ENCODE data around the gene BRK1. TPM values are rescaled to one million over a fixed set of nuclear protein-coding genes. Genes with fewer than 3 reads are reported as not detected.

The BRK1 gene
- total and polyA plus RNA-seq, 9 of the 15 experiments (the other 6 are each of a cell fraction or from before 2014, with no cell fraction given) = 105 to 634 (median 250) TPM

DNA sequence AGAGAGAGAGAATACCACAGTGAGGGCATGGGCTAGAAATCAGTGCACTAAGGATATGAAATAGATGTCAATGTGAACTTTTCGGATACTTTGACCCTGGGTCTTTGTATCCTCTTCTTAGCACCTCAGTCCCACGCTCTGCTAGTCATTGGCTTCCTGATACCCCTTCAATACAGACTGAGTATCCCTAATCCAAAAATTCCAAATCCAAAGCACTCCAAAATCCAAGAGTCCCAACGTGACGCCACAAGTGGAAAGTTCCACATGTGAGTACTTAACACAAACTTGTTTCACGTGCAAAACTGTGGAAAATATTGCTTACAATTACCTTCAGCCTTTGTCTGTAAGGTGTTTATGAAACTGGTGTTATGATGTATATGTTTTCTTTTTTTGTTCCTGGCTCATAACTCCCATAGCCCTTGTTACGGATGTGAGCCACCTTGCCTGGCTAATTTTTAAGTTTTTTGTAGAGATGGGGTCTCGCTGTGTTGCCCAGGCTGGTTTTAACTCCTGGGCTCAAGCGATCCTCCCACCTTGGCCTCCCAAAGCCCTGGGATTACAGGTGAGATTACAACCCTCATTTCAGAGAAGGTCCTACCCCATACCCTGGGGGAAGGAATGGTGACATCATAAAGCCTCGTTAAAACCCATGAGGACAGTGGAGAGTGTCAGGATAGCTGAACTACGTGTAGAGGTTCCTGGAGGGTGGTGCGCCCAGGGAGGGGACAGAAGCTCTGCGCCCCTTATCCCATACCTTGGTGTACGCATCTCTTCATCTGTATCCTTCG lies 39.1 kb downstream of the BRK1 start (continued):
- TF ChIP-seq HEY1 (CRISPR knock-in tag; IDR thresholded peaks at IDR 0.05; ENCODE audit: borderline replicate concordance) (no peak), MYNN (IDR thresholded peaks at IDR 0.05) (peak; percentile 8; the same call in 1 of the 2 replicates), MYNN (CRISPR knock-in tag; IDR thresholded peaks at IDR 0.05) (no peak), POLR2AphosphoS2 (IDR thresholded peaks at IDR 0.05; ENCODE audit: low read length) (peak; percentile 82; the same call in 1 of the 2 replicates), CREB1 (IDR thresholded peaks at IDR 0.05) (0 out of 2 replicates have a peak, but pooled peaks have one; percentile 13), CREB1 (CRISPR knock-in tag; IDR thresholded peaks at IDR 0.05) (no peak), ZNF316 (IDR thresholded peaks at IDR 0.05) (no peak), ATF1 (CRISPR knock-in tag; IDR thresholded peaks at IDR 0.05) (no peak), ATF1 (tag; IDR thresholded peaks at IDR 0.05) (peak; percentile 32; the same call in 1 of the 2 replicates), TCFL5 (CRISPR knock-in tag; conservative IDR thresholded peaks at IDR 0.05) (no peak), SIRT6 (IDR thresholded peaks at IDR 0.05; ENCODE audit: low read depth, low read length) (no peak), SMARCB1 (IDR thresholded peaks at IDR 0.05; ENCODE audit: insufficient read length, low read depth) (no peak), BMI1 (IDR thresholded peaks at IDR 0.05; ENCODE audit: low read length) (no peak)

DNA sequence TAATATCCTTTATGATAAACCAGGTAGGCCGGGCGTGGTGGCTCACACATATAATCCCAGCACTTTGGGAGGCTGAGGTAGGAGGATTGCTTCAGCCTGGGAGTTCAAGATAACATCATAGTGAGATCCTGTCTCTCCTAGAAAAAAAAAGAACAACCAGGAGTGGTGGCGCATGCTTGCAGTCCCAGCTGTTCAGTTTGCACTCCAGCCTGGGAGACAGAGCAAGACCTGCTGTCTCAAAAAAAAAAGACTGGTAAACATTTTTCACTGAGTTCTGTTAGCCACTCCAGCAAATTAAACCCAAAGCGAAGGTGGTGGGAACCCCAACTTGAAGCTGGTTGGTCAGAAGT lies 39.6 kb downstream of the BRK1 start:
- H3K27ac ChIP-seq (ENCODE audit: extremely low read depth, low read depth, low read length) = no peak overlapping the region
- H3K9ac ChIP-seq (ENCODE audit: insufficient read depth in 1 of 2, low read depth in 2 of 2, low read length in 2 of 2) = no peak overlapping the region
- H4K20me1 ChIP-seq (replicated peaks; ENCODE audit: control insufficient read depth, insufficient read depth, low read length) = no peaks in the 10 kb centered on the region
- FAIRE-seq = no peak
- no peaks in the 10 kb centered on the region; a peak in 1 of 5 replicates for H3K4me1 ChIP-seq (replicated peaks in 1 of 2; ENCODE audit: control insufficient read depth in 2 of 2, insufficient read depth in 2 of 2, low read length in 2 of 2)
- BruUV-seq (replicated peaks) = no TSS peak
- DNase-seq (ENCODE audit: extremely low read depth in 1 of 4, low spot score in 3 of 4) = no peak
- POLR2A ChIA-PET = interaction anchor here (0.7 kb wide), 1 partner anchor 9 kb away, joined by 4 read pairs; no protein-coding TSS in a partner anchor
- intact Hi-C loops (cut with micrococcal nuclease) (no loop called here), in situ Hi-C loops (cut with MboI) (no loop called here)
- TF ChIP-seq, protein P1, sequence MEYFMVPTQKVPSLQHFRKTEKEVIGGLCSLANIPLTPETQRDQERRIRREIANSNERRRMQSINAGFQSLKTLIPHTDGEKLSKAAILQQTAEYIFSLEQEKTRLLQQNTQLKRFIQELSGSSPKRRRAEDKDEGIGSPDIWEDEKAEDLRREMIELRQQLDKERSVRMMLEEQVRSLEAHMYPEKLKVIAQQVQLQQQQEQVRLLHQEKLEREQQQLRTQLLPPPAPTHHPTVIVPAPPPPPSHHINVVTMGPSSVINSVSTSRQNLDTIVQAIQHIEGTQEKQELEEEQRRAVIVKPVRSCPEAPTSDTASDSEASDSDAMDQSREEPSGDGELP (CRISPR knock-in tag; IDR thresholded peaks at IDR 0.05; ENCODE audit: borderline replicate concordance) = 0 out of 2 replicates have a peak, but pooled peaks have one; percentile 16
- TF ChIP-seq SUPT5H (IDR thresholded peaks at IDR 0.05) = 0 out of 2 replicates have a peak, but pooled peaks have one; percentile 24
- peak; percentile 54 for TF ChIP-seq POLR2G (IDR thresholded peaks at IDR 0.05; ENCODE audit: low read depth, low read length)
- peak; percentile 5; the same call in 1 of the 2 replicates for TF ChIP-seq POLR2AphosphoS5 (IDR thresholded peaks at IDR 0.05; ENCODE audit: control insufficient read depth, insufficient read depth, low read depth, low read length)
- TF ChIP-seq NRF1 (conservative IDR thresholded peaks at IDR 0.05 in 1 of 2, IDR thresholded peaks at IDR 0.05 in 1 of 2) = peak in 1 of 2 experiments; percentile 13; a peak in 1 of 4 replicates
- 0 out of 2 replicates have a peak, but pooled peaks have one; percentile 18 for TF ChIP-seq CXXC5 (CRISPR knock-in tag; IDR thresholded peaks at IDR 0.05)
- TF ChIP-seq ZNF384 (IDR thresholded peaks at IDR 0.05; ENCODE audit: low read depth, low read length) = peak; percentile 50; the same call in 1 of the 2 replicates
- TF ChIP-seq ZBED1 (IDR thresholded peaks at IDR 0.05) = no peak
- TF ChIP-seq MCM7 (IDR thresholded peaks at IDR 0.05) = no peak
- 0 out of 2 replicates have a peak, but pooled peaks have one; percentile 6 for TF ChIP-seq KHSRP (IDR thresholded peaks at IDR 0.05)
- no peak overlapping the region for H3K4me2 ChIP-seq (ENCODE audit: insufficient read depth, low read length)
- H3K27me3 ChIP-seq (ENCODE audit: control insufficient read depth in 2 of 2, insufficient read depth in 2 of 2, low read length in 2 of 2) = no peaks in the 10 kb centered on the region
- WGBS (ENCODE audit: insufficient coverage, low coverage, missing lambda C conversion rate) = 45% methylated on average over 4 of the region's 4 CpGs
- no peak; the same call in 2 of the 3 replicates for ATAC-seq
- H2AFZ ChIP-seq (ENCODE audit: low read depth, low read length) = no peak overlapping the region
- CTCF ChIA-PET (ENCODE audit: low intra/inter-chr PET ratio) = no interaction called here
- peaks cover 34% of the 10 kb centered on the region for H3K36me3 ChIP-seq (ENCODE audit: control insufficient read depth, insufficient read depth, low read length)
- H3K4me3 ChIP-seq = no peak overlapping the region
- no peaks in the 10 kb centered on the region for H3K79me2 ChIP-seq (ENCODE audit: control insufficient read depth, insufficient read depth, low read length)
- no peaks in the 10 kb centered on the region for H3K9me1 ChIP-seq (ENCODE audit: control insufficient read depth, insufficient read depth, low read length)
- no peaks in the 10 kb centered on the region for H3K9me3 ChIP-seq (replicated peaks; ENCODE audit: control insufficient read depth, insufficient read depth, low read depth, low read length)

Measured in K562 (cell line).